ENCODE results near the gene PTPRK. TPM values are rescaled to one million over a fixed set of nuclear protein-coding genes. Genes with fewer than 3 reads are reported as not detected.

The PTPRK gene
- total RNA-seq, 1 experiment from 2014 or later: 94.4 TPM

DNA sequence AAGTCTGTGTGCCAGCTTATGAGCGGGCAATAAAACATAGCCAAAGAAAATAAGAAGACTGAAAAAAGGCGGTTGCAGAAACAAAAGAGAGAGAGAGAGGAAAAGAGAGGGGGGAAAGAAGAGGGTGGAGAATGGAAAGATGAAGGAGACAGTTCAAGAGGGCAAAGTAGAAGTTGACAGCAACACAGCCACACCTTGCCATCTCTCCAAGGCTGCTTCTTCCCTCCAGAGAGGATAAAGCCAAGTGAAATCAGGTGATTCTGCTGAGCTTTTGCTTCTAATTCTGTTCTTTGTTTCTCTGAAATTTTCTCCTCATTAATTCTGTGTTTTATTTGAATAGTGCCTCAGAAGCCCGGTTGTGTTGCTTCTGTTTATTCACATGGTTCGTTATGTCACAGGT, 48.5 kb downstream of the PTPRK start:
- BruUV-seq (replicated peaks): no TSS peak
- H3K4me3 ChIP-seq (ENCODE audit: low read depth, low read length): no peak overlapping the region
- CTCF ChIA-PET: no interaction called here
- Mint-ChIP-seq H3K9me3 (ENCODE audit: unreplicated experiment) (no peaks in the 10 kb centered on the region), H3K36me3 (ENCODE audit: insufficient read depth, unreplicated experiment) (no peaks in the 10 kb centered on the region), H3K4me3 (ENCODE audit: unreplicated experiment) (no peak overlapping the region), H3K27me3 (ENCODE audit: insufficient read depth, unreplicated experiment) (no peaks in the 10 kb centered on the region), H3K27ac (ENCODE audit: unreplicated experiment) (no peak overlapping the region), H3K4me1 (ENCODE audit: low read depth, unreplicated experiment) (no peaks in the 10 kb centered on the region)
- TF ChIP-seq, protein P1, sequence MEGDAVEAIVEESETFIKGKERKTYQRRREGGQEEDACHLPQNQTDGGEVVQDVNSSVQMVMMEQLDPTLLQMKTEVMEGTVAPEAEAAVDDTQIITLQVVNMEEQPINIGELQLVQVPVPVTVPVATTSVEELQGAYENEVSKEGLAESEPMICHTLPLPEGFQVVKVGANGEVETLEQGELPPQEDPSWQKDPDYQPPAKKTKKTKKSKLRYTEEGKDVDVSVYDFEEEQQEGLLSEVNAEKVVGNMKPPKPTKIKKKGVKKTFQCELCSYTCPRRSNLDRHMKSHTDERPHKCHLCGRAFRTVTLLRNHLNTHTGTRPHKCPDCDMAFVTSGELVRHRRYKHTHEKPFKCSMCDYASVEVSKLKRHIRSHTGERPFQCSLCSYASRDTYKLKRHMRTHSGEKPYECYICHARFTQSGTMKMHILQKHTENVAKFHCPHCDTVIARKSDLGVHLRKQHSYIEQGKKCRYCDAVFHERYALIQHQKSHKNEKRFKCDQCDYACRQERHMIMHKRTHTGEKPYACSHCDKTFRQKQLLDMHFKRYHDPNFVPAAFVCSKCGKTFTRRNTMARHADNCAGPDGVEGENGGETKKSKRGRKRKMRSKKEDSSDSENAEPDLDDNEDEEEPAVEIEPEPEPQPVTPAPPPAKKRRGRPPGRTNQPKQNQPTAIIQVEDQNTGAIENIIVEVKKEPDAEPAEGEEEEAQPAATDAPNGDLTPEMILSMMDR (IDR thresholded peaks at IDR 0.05; ENCODE audit: insufficient read depth in 1 of 2, low read depth in 1 of 2, low read length in 1 of 2, severe bottlenecking in 1 of 2, unreplicated experiment in 1 of 2): no peak
- H3K4me1 ChIP-seq: 0 out of 2 replicates have a peak, but pooled peaks cover 6% of the 10 kb centered on the region
- H3K36me3 ChIP-seq (ENCODE audit: control insufficient read depth, insufficient read depth, low read length): no peaks in the 10 kb centered on the region
- H3K9me3 ChIP-seq: no peaks in the 10 kb centered on the region
- intact Hi-C loops (cut with micrococcal nuclease; ENCODE audit: unreplicated experiment): no loop called here
- DNase-seq: no peak
- POLR2A ChIA-PET: no interaction called here
- no peaks in the 10 kb centered on the region for H3K27me3 ChIP-seq (replicated peaks; ENCODE audit: control insufficient read depth, insufficient read depth, low read length)

DNA sequence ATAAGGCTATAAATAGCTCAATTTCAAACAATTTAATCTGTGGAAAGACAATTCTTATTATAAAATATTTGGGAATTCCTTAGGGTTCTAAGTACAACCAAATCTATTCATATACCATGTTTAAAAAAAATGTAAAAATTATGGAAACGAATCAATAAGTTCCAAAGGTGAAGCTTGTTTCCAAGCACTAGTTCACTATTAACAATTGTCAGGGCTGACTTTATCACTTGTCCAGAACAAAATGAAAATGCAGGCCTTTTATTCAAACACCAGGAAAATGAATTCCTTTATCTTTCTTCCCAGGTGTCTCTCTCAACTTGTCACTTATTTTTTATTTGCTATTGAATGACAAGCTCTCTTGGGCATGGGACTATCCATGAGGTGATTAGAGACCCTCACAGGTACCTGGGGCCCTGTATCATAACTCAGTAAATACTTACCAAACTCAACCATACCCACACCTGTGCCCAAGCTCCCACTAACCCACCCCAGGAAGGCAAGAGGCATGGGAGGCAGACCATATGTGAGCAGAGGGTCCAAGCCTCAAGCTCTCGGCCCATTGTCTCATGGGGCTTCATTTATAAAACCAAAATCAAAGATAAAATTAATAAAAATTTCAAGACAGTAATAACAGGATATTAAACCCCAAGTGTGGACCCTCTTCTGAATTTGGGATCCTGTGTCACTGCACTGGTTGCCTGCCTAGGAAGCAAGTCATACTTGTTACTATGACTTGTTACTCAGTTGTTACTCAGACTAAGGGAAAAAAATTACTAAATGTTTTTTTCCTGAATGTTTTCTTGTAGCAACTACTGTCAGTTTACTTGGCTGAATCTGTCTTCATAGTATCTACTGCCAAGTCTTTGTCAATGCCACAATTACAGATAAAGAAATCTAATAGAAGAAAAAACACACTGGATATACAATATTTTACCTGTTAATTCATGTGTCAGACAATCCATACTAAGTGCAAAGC, 54.7 kb downstream of the PTPRK start:
- H3K4me3 ChIP-seq (ENCODE audit: low read depth, low read length): no peak overlapping the region
- Mint-ChIP-seq H3K36me3 (ENCODE audit: insufficient read depth, unreplicated experiment) (no peaks in the 10 kb centered on the region), H3K27me3 (ENCODE audit: insufficient read depth, unreplicated experiment) (no peaks in the 10 kb centered on the region), H3K4me1 (ENCODE audit: low read depth, unreplicated experiment) (peaks cover 13% of the 10 kb centered on the region), H3K27ac (ENCODE audit: unreplicated experiment) (no peak overlapping the region), H3K4me3 (ENCODE audit: unreplicated experiment) (no peak overlapping the region), H3K9me3 (ENCODE audit: unreplicated experiment) (no peaks in the 10 kb centered on the region)
- H3K27me3 ChIP-seq (replicated peaks; ENCODE audit: control insufficient read depth, insufficient read depth, low read length): no peaks in the 10 kb centered on the region
- intact Hi-C loops (cut with micrococcal nuclease; ENCODE audit: unreplicated experiment): no loop called here
- POLR2A ChIA-PET: interaction anchor here (0.6 kb wide), 1 partner anchor 42 kb away, joined by 7 read pairs; no protein-coding TSS in a partner anchor
- H3K4me1 ChIP-seq: no peaks in the 10 kb centered on the region; the same call in 1 of the 2 replicates
- CTCF ChIA-PET: no interaction called here
- no peaks in the 10 kb centered on the region for H3K9me3 ChIP-seq
- BruUV-seq (replicated peaks): no TSS peak
- H3K36me3 ChIP-seq (ENCODE audit: control insufficient read depth, insufficient read depth, low read length): no peaks in the 10 kb centered on the region
- TF ChIP-seq, protein P1 (IDR thresholded peaks at IDR 0.05; ENCODE audit: insufficient read depth in 1 of 2, low read depth in 1 of 2, low read length in 1 of 2, severe bottlenecking in 1 of 2, unreplicated experiment in 1 of 2): no peak
- no peak for DNase-seq

DNA sequence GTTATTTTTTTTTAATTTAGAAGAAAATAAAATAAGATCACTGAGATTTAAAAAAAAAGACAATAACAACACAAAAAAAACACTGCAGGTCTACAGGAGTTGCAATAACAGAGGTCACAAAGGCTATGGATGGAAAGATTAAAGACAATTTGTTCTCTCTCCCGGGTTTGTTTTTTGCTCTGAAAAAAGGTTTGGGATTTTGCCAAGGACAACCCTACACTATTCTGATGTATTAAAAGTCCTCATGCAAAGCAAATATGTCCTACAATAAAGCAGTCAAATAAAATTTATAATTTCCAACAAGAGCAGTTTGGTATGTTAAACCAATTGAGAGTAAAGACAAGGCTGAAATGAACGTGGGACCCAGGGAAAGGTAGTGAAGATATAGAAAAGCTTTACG, 55.6 kb downstream of the PTPRK start:
- no peaks in the 10 kb centered on the region; the same call in 1 of the 2 replicates for H3K4me1 ChIP-seq
- no peak for DNase-seq
- no peaks in the 10 kb centered on the region for H3K36me3 ChIP-seq (ENCODE audit: control insufficient read depth, insufficient read depth, low read length)
- no peaks in the 10 kb centered on the region for H3K27me3 ChIP-seq (replicated peaks; ENCODE audit: control insufficient read depth, insufficient read depth, low read length)
- Mint-ChIP-seq H3K4me3 (ENCODE audit: unreplicated experiment) (no peak overlapping the region), H3K27ac (ENCODE audit: unreplicated experiment) (no peak overlapping the region), H3K36me3 (ENCODE audit: insufficient read depth, unreplicated experiment) (no peaks in the 10 kb centered on the region), H3K9me3 (ENCODE audit: unreplicated experiment) (no peaks in the 10 kb centered on the region), H3K4me1 (ENCODE audit: low read depth, unreplicated experiment) (peaks cover 13% of the 10 kb centered on the region), H3K27me3 (ENCODE audit: insufficient read depth, unreplicated experiment) (no peaks in the 10 kb centered on the region)
- TF ChIP-seq, protein P1 (IDR thresholded peaks at IDR 0.05; ENCODE audit: insufficient read depth in 1 of 2, low read depth in 1 of 2, low read length in 1 of 2, severe bottlenecking in 1 of 2, unreplicated experiment in 1 of 2): no peak
- ChIA-PET CTCF (no interaction called here), POLR2A (no interaction called here)
- H3K4me3 ChIP-seq (ENCODE audit: low read depth, low read length): no peak overlapping the region
- BruUV-seq (replicated peaks): no TSS peak
- H3K9me3 ChIP-seq: no peaks in the 10 kb centered on the region
- intact Hi-C loops (cut with micrococcal nuclease; ENCODE audit: unreplicated experiment): no loop called here

Data from Caco-2 (cell line).